ENCODE data around the gene ARMH4.

DNA sequence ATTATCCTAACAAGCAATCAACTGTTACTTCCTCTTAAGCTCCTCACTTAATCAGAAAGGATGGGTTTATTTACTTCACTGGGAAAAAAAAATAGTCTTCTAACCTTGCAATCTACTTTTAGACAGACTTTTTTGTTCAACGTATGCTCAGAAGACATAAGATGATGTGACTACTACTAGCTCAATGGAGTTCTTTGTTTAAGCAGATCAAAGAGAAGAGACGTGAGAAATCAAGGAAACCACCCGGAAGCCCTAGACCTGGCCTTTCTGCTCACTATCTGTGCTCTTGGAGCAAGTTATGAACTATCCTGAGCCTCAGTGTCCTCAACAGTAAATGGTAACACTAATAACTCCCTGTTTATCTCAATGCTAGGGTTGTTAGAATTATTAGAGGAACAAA lies 78.5 kb downstream of the ARMH4 start:
- no peak for TF ChIP-seq POLR2AphosphoS5 (IDR thresholded peaks at IDR 0.05)
- TF ChIP-seq, protein P1, sequence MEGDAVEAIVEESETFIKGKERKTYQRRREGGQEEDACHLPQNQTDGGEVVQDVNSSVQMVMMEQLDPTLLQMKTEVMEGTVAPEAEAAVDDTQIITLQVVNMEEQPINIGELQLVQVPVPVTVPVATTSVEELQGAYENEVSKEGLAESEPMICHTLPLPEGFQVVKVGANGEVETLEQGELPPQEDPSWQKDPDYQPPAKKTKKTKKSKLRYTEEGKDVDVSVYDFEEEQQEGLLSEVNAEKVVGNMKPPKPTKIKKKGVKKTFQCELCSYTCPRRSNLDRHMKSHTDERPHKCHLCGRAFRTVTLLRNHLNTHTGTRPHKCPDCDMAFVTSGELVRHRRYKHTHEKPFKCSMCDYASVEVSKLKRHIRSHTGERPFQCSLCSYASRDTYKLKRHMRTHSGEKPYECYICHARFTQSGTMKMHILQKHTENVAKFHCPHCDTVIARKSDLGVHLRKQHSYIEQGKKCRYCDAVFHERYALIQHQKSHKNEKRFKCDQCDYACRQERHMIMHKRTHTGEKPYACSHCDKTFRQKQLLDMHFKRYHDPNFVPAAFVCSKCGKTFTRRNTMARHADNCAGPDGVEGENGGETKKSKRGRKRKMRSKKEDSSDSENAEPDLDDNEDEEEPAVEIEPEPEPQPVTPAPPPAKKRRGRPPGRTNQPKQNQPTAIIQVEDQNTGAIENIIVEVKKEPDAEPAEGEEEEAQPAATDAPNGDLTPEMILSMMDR (IDR thresholded peaks at IDR 0.05) = no peak
- TF ChIP-seq POLR2A (IDR thresholded peaks at IDR 0.05) = no peak
- TF ChIP-seq EP300 (IDR thresholded peaks at IDR 0.05) = no peak

All from suprapubic skin (tissue), 4 donors.